K562 (cell line): ENCODE results near the gene LRRC75A. TPM values are rescaled to one million over a fixed set of nuclear protein-coding genes. Genes with fewer than 3 reads are reported as not detected.
A peak's percentile ranks its signal among the peaks of the same experiment; 100 is the strongest.

Experiments
- BMI1 ChIP-seq: fragments of 150-350 bp; IDR thresholded peaks from 2 replicates; pipeline ENCODE4 v1.6.1; 2014; ENCODE audit warnings: low read length
- CBFA2T2 ChIP-seq: fragments of 450-650 bp; conservative IDR thresholded peaks from 2 replicates; pipeline ENCODE4 v1.6.1; 2017; ENCODE audit warnings: mild to moderate bottlenecking
- DPF2 ChIP-seq: fragments of 450-650 bp; IDR thresholded peaks from 2 replicates; pipeline ENCODE4 v1.6.1; 2016
- ELF1 ChIP-seq: fragments of 200-800 bp; sonication (Bioruptor generic); IDR thresholded peaks from 2 replicates; pipeline ENCODE4 v1.6.1; 2016; ENCODE audit warnings: missing genetic modification characterization, missing compliant biosample characterization
- FOS ChIP-seq: IDR thresholded peaks from 3 replicates; pipeline ENCODE4 v1.6.1; 2011; ENCODE audit not compliant: insufficient read length; ENCODE audit errors: extremely low read depth
- HDAC6 ChIP-seq: IDR thresholded peaks from 2 replicates; pipeline ENCODE4 v1.6.1; 2012; ENCODE audit warnings: low read depth, mild to moderate bottlenecking, control low read depth, inconsistent platforms, low read length, moderate library complexity
- HNRNPK ChIP-seq: fragments of 200-400 bp; formaldehyde crosslinking; IDR thresholded peaks from one replicate; pipeline ENCODE4 v1.6.1; 2018; ENCODE audit warnings: mild to moderate bottlenecking, low read depth, low read length; ENCODE audit not compliant: poor library complexity, severe bottlenecking
- JUNB ChIP-seq: fragments of 450-650 bp; formaldehyde crosslinking; conservative IDR thresholded peaks from 2 replicates; pipeline ENCODE4 v1.4.0; 2020; ENCODE audit warnings: mild to moderate bottlenecking
- MITF ChIP-seq: IDR thresholded peaks from 2 replicates; pipeline ENCODE4 v1.6.1; 2014; ENCODE audit warnings: antibody characterized with exemption
- NCOA1 ChIP-seq: fragments of 450-650 bp; IDR thresholded peaks from 2 replicates; pipeline ENCODE4 v1.6.1; 2016; ENCODE audit warnings: low read depth
- NCOR1 ChIP-seq: fragments of 450-650 bp; IDR thresholded peaks from 2 replicates; pipeline ENCODE4 v1.6.1; 2016; ENCODE audit warnings: mild to moderate bottlenecking, moderate library complexity
- NEUROD1 ChIP-seq: fragments of 150-350 bp; IDR thresholded peaks from 2 replicates; pipeline ENCODE4 v1.6.1; 2014; ENCODE audit warnings: borderline replicate concordance, low read length, low read depth; ENCODE audit not compliant: partially characterized antibody
- NR2C2 ChIP-seq, 2 experiments: fragments of 200-800 bp in 1 of 2; sonication (Bioruptor generic) in 1 of 2; sonication (generic) in 1 of 2; formaldehyde crosslinking in 1 of 2; IDR thresholded peaks; 2 replicates each; pipeline versions ENCODE4 v1.6.1 to v1.8.0; 2016 to 2022; ENCODE audit warnings: mild to moderate bottlenecking in 1 of 2, missing compliant biosample characterization in 1 of 2, missing genetic modification characterization in 1 of 2, missing genetic modification reagents in 1 of 2
- NUFIP1 ChIP-seq: fragments of 450-650 bp; IDR thresholded peaks from 2 replicates; pipeline ENCODE4 v1.6.1; 2018; ENCODE audit not compliant: partially characterized antibody
- PHTF2 ChIP-seq: fragments of 250-450 bp; sonication (Bioruptor Pico); IDR thresholded peaks from 2 replicates; pipeline ENCODE4 v1.5.0; 2021; ENCODE audit warnings: mild to moderate bottlenecking
- POLR2H ChIP-seq: IDR thresholded peaks from 2 replicates; pipeline ENCODE4 v1.6.1; 2016; ENCODE audit warnings: missing genetic modification characterization, low read depth, mild to moderate bottlenecking, control low read depth, missing compliant biosample characterization, moderate library complexity
- SMARCC2 ChIP-seq: fragments of 450-650 bp; IDR thresholded peaks from 2 replicates; pipeline ENCODE4 v1.6.1; 2017; ENCODE audit warnings: antibody characterized with exemption, moderate library complexity, mild to moderate bottlenecking, low read depth
- TBL1XR1 ChIP-seq, 2 experiments: IDR thresholded peaks; 2 replicates each; pipeline ENCODE4 v1.6.1; 2012; ENCODE audit warnings: improper control_type of control experiment in 2 of 2, low read length in 2 of 2, mild to moderate bottlenecking in 1 of 2
- ZNF395 ChIP-seq: fragments of 200-800 bp; sonication (Bioruptor generic); IDR thresholded peaks from 2 replicates; pipeline ENCODE4 v1.6.1; 2017; ENCODE audit warnings: missing genetic modification characterization, missing compliant biosample characterization
- ZNF551 ChIP-seq: fragments of 250-450 bp; sonication (Bioruptor Pico); IDR thresholded peaks from 2 replicates; pipeline ENCODE4 v1.5.0; 2021; ENCODE audit warnings: mild to moderate bottlenecking, moderate library complexity
- polyA plus RNA-seq, 8 experiments: library from polyadenylated mRNA; depleted of rRNA in 4 of 8; stranded (reverse) in 5 of 8; unstranded in 3 of 8; fragments of >200 nt; fragmentation: Nextera tagmentation in 2 of 8; fragmentation: Illumina TruSeq in 1 of 8; extraction: Ambion mirVana in 2 of 8; extraction: Trizol in 1 of 8; gene quantifications; 2 replicates each; pipeline versions ENCODE4 v1.2.1 to v1.2.3, GENCODE V29; 2011 to 2014; ENCODE audit warnings: inconsistent platforms in 1 of 8, missing spikeins in 1 of 8
- total RNA-seq, 7 experiments: library from RNA; depleted of rRNA in 6 of 7; stranded (reverse); fragments of >200 nt in 6 of 7; fragmentation: Illumina TruSeq in 2 of 7; extraction: Trizol in 2 of 7; gene quantifications; 2 replicates each; pipeline versions ENCODE4 v1.2.1 to v1.2.3, GENCODE V29; 2011 to 2021; ENCODE audit warnings: low replicate concordance in 1 of 7
- TF ChIP-seq, protein P1 (sequence below): fragments of 450-650 bp; IDR thresholded peaks from 2 replicates; pipeline ENCODE4 v1.6.1; 2016; ENCODE audit warnings: low read depth, mild to moderate bottlenecking, moderate library complexity
- TF ChIP-seq, protein P2 (sequence below): fragments of 250-450 bp; sonication (Bioruptor Pico); IDR thresholded peaks from 2 replicates; pipeline ENCODE4 v1.8.0; 2021; ENCODE audit warnings: borderline replicate concordance, mild to moderate bottlenecking, moderate library complexity; ENCODE audit not compliant: poor library complexity, severe bottlenecking
- TF ChIP-seq, protein P3 (sequence below): fragments of 250-450 bp; sonication (Bioruptor Pico); IDR thresholded peaks from 2 replicates; pipeline ENCODE4 v1.4.0; 2020

Gene LRRC75A
- total and polyA plus RNA-seq, 9 of the 15 experiments (the other 6 are each of a cell fraction or from before 2014, with no cell fraction given): 0.04 to 0.34 (median 0.08) TPM; not detected in 5

- peak; percentile 63 for TF ChIP-seq NCOR1
- TF ChIP-seq NR2C2 (CRISPR knock-in tag; IDR thresholded peaks at IDR 0.05): no peak
- TF ChIP-seq NR2C2 (tag; IDR thresholded peaks at IDR 0.05): peak; percentile 83
- TF ChIP-seq ZNF551 (CRISPR knock-in tag): no peak
- peak; percentile 60; the same call in 1 of the 2 replicates for TF ChIP-seq ZNF395 (CRISPR knock-in tag)
- TF ChIP-seq, protein P1, sequence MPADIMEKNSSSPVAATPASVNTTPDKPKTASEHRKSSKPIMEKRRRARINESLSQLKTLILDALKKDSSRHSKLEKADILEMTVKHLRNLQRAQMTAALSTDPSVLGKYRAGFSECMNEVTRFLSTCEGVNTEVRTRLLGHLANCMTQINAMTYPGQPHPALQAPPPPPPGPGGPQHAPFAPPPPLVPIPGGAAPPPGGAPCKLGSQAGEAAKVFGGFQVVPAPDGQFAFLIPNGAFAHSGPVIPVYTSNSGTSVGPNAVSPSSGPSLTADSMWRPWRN: no peak; the same call in 1 of the 2 replicates
- peak; percentile 50 for TF ChIP-seq NEUROD1
- TF ChIP-seq CBFA2T2: peak; percentile 77
- peak; percentile 68 for TF ChIP-seq ELF1 (tag)
- no peak for TF ChIP-seq BMI1
- TF ChIP-seq NUFIP1: no peak
- TF ChIP-seq, protein P2, sequence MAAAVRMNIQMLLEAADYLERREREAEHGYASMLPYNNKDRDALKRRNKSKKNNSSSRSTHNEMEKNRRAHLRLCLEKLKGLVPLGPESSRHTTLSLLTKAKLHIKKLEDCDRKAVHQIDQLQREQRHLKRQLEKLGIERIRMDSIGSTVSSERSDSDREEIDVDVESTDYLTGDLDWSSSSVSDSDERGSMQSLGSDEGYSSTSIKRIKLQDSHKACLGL: no peak
- TF ChIP-seq DPF2: peak; percentile 90
- TF ChIP-seq, protein P3, sequence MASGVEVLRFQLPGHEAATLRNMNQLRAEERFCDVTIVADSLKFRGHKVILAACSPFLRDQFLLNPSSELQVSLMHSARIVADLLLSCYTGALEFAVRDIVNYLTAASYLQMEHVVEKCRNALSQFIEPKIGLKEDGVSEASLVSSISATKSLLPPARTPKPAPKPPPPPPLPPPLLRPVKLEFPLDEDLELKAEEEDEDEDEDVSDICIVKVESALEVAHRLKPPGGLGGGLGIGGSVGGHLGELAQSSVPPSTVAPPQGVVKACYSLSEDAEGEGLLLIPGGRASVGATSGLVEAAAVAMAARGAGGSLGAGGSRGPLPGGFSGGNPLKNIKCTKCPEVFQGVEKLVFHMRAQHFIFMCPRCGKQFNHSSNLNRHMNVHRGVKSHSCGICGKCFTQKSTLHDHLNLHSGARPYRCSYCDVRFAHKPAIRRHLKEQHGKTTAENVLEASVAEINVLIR (CRISPR knock-in tag): 0 out of 2 replicates have a peak, but pooled peaks have one; percentile 7
- peak; percentile 80 for TF ChIP-seq JUNB (CRISPR knock-in tag)
- TF ChIP-seq HDAC6: no peak
- TF ChIP-seq SMARCC2: peak; percentile 77
- peak in 1 of 2 experiments; percentile 55; a peak in 1 of 4 replicates for TF ChIP-seq TBL1XR1 (IDR thresholded peaks at IDR 0.05; ENCODE audit: low read length in 2 of 2)
- 0 out of 2 replicates have a peak, but pooled peaks have one; percentile 51 for TF ChIP-seq POLR2H (tag)
- peak; percentile 70 for TF ChIP-seq FOS
- no peak for TF ChIP-seq PHTF2 (CRISPR knock-in tag)
- TF ChIP-seq HNRNPK: no peak
- 0 out of 2 replicates have a peak, but pooled peaks have one; percentile 26 for TF ChIP-seq NCOA1
- peak; percentile 86 for TF ChIP-seq MITF
Observed at GRCh38 chr17:16419074-16419928, 72.7 kb downstream of the LRRC75A start (continued).
